Upper lobe of left lung (tissue), 4 donors: ENCODE results near the gene REXO4.

ENCODE experiments used
- CTCF ChIP-seq, 6 experiments: fragments of 450-650 bp in 4 of 6; fragments of 200-600 bp in 2 of 6; sonication (generic) in 2 of 6; IDR thresholded peaks; one replicate each; pipeline ENCODE4 v1.5.1; 2016 to 2019; ENCODE audit warnings: antibody characterized with exemption in 6 of 6
- EP300 ChIP-seq, 4 donors: sonication (generic); formaldehyde crosslinking; IDR thresholded peaks; one replicate each; pipeline ENCODE4 v1.5.1; 2017; ENCODE audit warnings: antibody characterized with exemption in 4 of 4, control low read depth in 2 of 4
- POLR2A ChIP-seq, 4 donors: fragments of 450-650 bp; IDR thresholded peaks; one replicate each; pipeline ENCODE4 v1.5.1; 2016 to 2017; ENCODE audit warnings: antibody characterized with exemption in 4 of 4, mild to moderate bottlenecking in 2 of 4
- POLR2AphosphoS5 ChIP-seq, 2 donors: sonication (generic); formaldehyde crosslinking; IDR thresholded peaks; one replicate each; pipeline ENCODE4 v1.5.1; 2017; ENCODE audit warnings: antibody characterized with exemption in 2 of 2

- TF ChIP-seq EP300 (IDR thresholded peaks at IDR 0.05) (no peak), CTCF (IDR thresholded peaks at IDR 0.05) (no peak), POLR2A (IDR thresholded peaks at IDR 0.05) (no peak), POLR2AphosphoS5 (IDR thresholded peaks at IDR 0.05) (no peak)
Measured at GRCh38 chr9:133428617-133429101, 10.8 kb upstream of the REXO4 start.
